ENCODE results near the gene OR1F1. TPM values are rescaled to one million over a fixed set of nuclear protein-coding genes. Genes with fewer than 3 reads are reported as not detected.

OR1F1 gene
- total RNA-seq, 1 experiment from 2014 or later, result 0.26 TPM

- ATAC-seq, result no peak
- in situ Hi-C loops (cut with HindIII; ENCODE audit: low pct_unique_long_range_greater_than_20kb, low sequenced_read_pairs) (no loop called here), intact Hi-C loops (cut with micrococcal nuclease; ENCODE audit: unreplicated experiment) (no loop called here)
- ChIA-PET POLR2A (no interaction called here), CTCF (no interaction called here)
- Histone ChIP-seq H3K27ac (ENCODE audit: low read length) (no peak overlapping the region), H3K9me3 (ENCODE audit: control insufficient read depth, insufficient read depth, low read depth, low read length) (no peaks in the 10 kb centered on the region), H3K36me3 (ENCODE audit: control insufficient read depth, insufficient read depth, low read length) (no peaks in the 10 kb centered on the region), H3K4me3 (ENCODE audit: low read depth in 2 of 2, low read length in 2 of 2) (no peak overlapping the region), H3K4me1 (ENCODE audit: control insufficient read depth, insufficient read depth, low read length) (no peaks in the 10 kb centered on the region), H3K27me3 (ENCODE audit: control insufficient read depth, insufficient read depth, low read length) (no peaks in the 10 kb centered on the region)
- TF ChIP-seq TCF7L2 (IDR thresholded peaks at IDR 0.05; ENCODE audit: low read depth, low read length), result no peak
- TF ChIP-seq SIN3A (IDR thresholded peaks at IDR 0.05; ENCODE audit: borderline replicate concordance, insufficient read depth, low read depth, low read length), result no peak
- no peak for TF ChIP-seq POLR2AphosphoS5 (IDR thresholded peaks at IDR 0.05; ENCODE audit: low read depth, low read length)
- TF ChIP-seq CTCF (IDR thresholded peaks at IDR 0.05), result no peak
- TF ChIP-seq REST (IDR thresholded peaks at IDR 0.05; ENCODE audit: insufficient read depth in 1 of 2, low read depth in 2 of 2, low read length in 1 of 2), result no peak
- no TSS peak for BruUV-seq (replicated peaks)
- no peak for DNase-seq (ENCODE audit: low read depth, low spot score)
These were observed 65.0 kb downstream of the OR1F1 start for GRCh38 chr16:3252967-3253366.

GRCh38 chr16:3254309-3254708 lies 66.3 kb downstream of the OR1F1 start:
- Histone ChIP-seq H3K36me3 (ENCODE audit: control insufficient read depth, insufficient read depth, low read length) (no peaks in the 10 kb centered on the region), H3K27ac (ENCODE audit: low read length) (no peak overlapping the region), H3K4me1 (ENCODE audit: control insufficient read depth, insufficient read depth, low read length) (no peaks in the 10 kb centered on the region), H3K27me3 (ENCODE audit: control insufficient read depth, insufficient read depth, low read length) (no peaks in the 10 kb centered on the region), H3K4me3 (ENCODE audit: low read depth in 2 of 2, low read length in 2 of 2) (no peak overlapping the region), H3K9me3 (ENCODE audit: control insufficient read depth, insufficient read depth, low read depth, low read length) (no peaks in the 10 kb centered on the region)
- DNase-seq (ENCODE audit: low read depth, low spot score), result no peak
- POLR2A ChIA-PET, result no interaction called here
- no peak for TF ChIP-seq CTCF (IDR thresholded peaks at IDR 0.05)
- TF ChIP-seq REST (IDR thresholded peaks at IDR 0.05; ENCODE audit: insufficient read depth in 1 of 2, low read depth in 2 of 2, low read length in 1 of 2), result no peak
- BruUV-seq (replicated peaks), result no TSS peak
- in situ Hi-C loops (cut with HindIII; ENCODE audit: low pct_unique_long_range_greater_than_20kb, low sequenced_read_pairs) (no loop called here), intact Hi-C loops (cut with micrococcal nuclease; ENCODE audit: unreplicated experiment) (no loop called here)
- ATAC-seq, result no peak
- CTCF ChIA-PET, result no interaction called here

Other genes starting within 250 kb of the OR1F1 start
- 10.8 TPM for gene KREMEN2, start 223.9 kb upstream of the OR1F1 start, total RNA-seq (2021; ENCODE audit: unreplicated experiment)
- gene PAQR4, start 218.9 kb upstream of the OR1F1 start, total RNA-seq (2021; ENCODE audit: unreplicated experiment), result 51.8 TPM
- gene PKMYT1, start 207.8 kb upstream of the OR1F1 start, total RNA-seq (2021; ENCODE audit: unreplicated experiment), result 105 TPM
- gene CLDN9, start 175.3 kb upstream of the OR1F1 start, total RNA-seq (2021; ENCODE audit: unreplicated experiment), result 1.6 TPM
- gene CLDN6, start 170.0 kb upstream of the OR1F1 start, total RNA-seq (2021; ENCODE audit: unreplicated experiment), result 1.2 TPM
- gene TNFRSF12A, start 167.8 kb upstream of the OR1F1 start, total RNA-seq (2021; ENCODE audit: unreplicated experiment), result 156 TPM
- gene HCFC1R1, start 164.3 kb upstream of the OR1F1 start, total RNA-seq (2021; ENCODE audit: unreplicated experiment), result 67.3 TPM
- gene THOC6, start 164.2 kb upstream of the OR1F1 start, total RNA-seq (2021; ENCODE audit: unreplicated experiment), result 56.7 TPM
- 0.21 TPM for gene BICDL2, start 151.3 kb upstream of the OR1F1 start, total RNA-seq (2021; ENCODE audit: unreplicated experiment)
- 0.67 TPM for gene MMP25, start 141.6 kb upstream of the OR1F1 start, total RNA-seq (2021; ENCODE audit: unreplicated experiment)
- gene IL32, start 122.6 kb upstream of the OR1F1 start, total RNA-seq (2021; ENCODE audit: unreplicated experiment), result 17.1 TPM
- gene ZSCAN10, start 88.9 kb upstream of the OR1F1 start, total RNA-seq (2021; ENCODE audit: unreplicated experiment), result 0.21 TPM
- gene ZNF205, start 75.6 kb upstream of the OR1F1 start, total RNA-seq (2021; ENCODE audit: unreplicated experiment), result 18.3 TPM
- gene ZNF213, start 53.2 kb upstream of the OR1F1 start, total RNA-seq (2021; ENCODE audit: unreplicated experiment), result 12.3 TPM
- gene ZNF200, start 47.0 kb downstream of the OR1F1 start, total RNA-seq (2021; ENCODE audit: unreplicated experiment), result 12.4 TPM
- 0.46 TPM for gene MEFV, start 68.4 kb downstream of the OR1F1 start, total RNA-seq (2021; ENCODE audit: unreplicated experiment)
- gene ZNF263, start 95.3 kb downstream of the OR1F1 start, total RNA-seq (2021; ENCODE audit: unreplicated experiment), result 53.5 TPM
- 4.5 TPM for gene TIGD7, start 117.2 kb downstream of the OR1F1 start, total RNA-seq (2021; ENCODE audit: unreplicated experiment)
- 24.5 TPM for gene ZNF75A, start 117.3 kb downstream of the OR1F1 start, total RNA-seq (2021; ENCODE audit: unreplicated experiment)
- not detected for gene OR2C1, start 167.7 kb downstream of the OR1F1 start, total RNA-seq (2021; ENCODE audit: unreplicated experiment)
- gene ZSCAN32, start 212.8 kb downstream of the OR1F1 start, total RNA-seq (2021; ENCODE audit: unreplicated experiment), result 18.9 TPM
- 14.4 TPM for gene ZNF174, start 213.0 kb downstream of the OR1F1 start, total RNA-seq (2021; ENCODE audit: unreplicated experiment)

Data from Panc1 (cell line).